Osteoblast (primary cell): ENCODE data around the gene NTN4. TPM values are rescaled to one million over a fixed set of nuclear protein-coding genes. Genes with fewer than 3 reads are reported as not detected.

Source experiments
- DNase-seq: peaks from one replicate; pipeline ENCODE4 v3.0.0; 2011; ENCODE audit warnings: low spot score, mixed read lengths; ENCODE audit not compliant: insufficient read length; ENCODE audit errors: missing footprints
- H2AFZ ChIP-seq: 2 replicates; pipeline ENCODE4 v1.6.0; 2011; ENCODE audit warnings: mild to moderate bottlenecking, low read length
- H3K27ac ChIP-seq: 2 replicates; pipeline ENCODE4 v1.5.1; 2011; ENCODE audit warnings: mild to moderate bottlenecking, low read depth, low read length, moderate library complexity
- H3K27me3 ChIP-seq: 2 replicates; pipeline ENCODE4 v1.6.0; 2012; ENCODE audit warnings: mild to moderate bottlenecking, control low read depth, inconsistent platforms, low read length, moderate library complexity; ENCODE audit not compliant: insufficient read depth
- H3K36me3 ChIP-seq: 2 replicates; pipeline ENCODE4 v1.5.1; 2011; ENCODE audit warnings: mild to moderate bottlenecking, low read length, control low read depth, moderate library complexity; ENCODE audit not compliant: insufficient read depth
- H3K4me1 ChIP-seq: 2 replicates; pipeline ENCODE4 v1.5.1; 2011; ENCODE audit warnings: mild to moderate bottlenecking, low read length, control low read depth, moderate library complexity; ENCODE audit not compliant: insufficient read depth
- H3K4me2 ChIP-seq: 2 replicates; pipeline ENCODE4 v1.6.0; 2011; ENCODE audit warnings: mild to moderate bottlenecking, low read length; ENCODE audit not compliant: insufficient read depth
- H3K4me3 ChIP-seq: fragments of 200-600 bp; sonication (generic); 3 replicates; pipeline ENCODE4 v1.5.1; 2012; ENCODE audit warnings: mild to moderate bottlenecking, low read length, inconsistent platforms; ENCODE audit not compliant: insufficient read depth
- H3K79me2 ChIP-seq: 2 replicates; pipeline ENCODE4 v1.6.0; 2012; ENCODE audit warnings: mild to moderate bottlenecking, low read length, control low read depth, inconsistent platforms; ENCODE audit not compliant: insufficient read depth
- H3K9me3 ChIP-seq: 2 replicates; pipeline ENCODE4 v1.5.1; 2011; ENCODE audit warnings: low read depth, low read length, control low read depth
- H4K20me1 ChIP-seq: 2 replicates; pipeline ENCODE4 v1.6.0; 2012; ENCODE audit warnings: mild to moderate bottlenecking, low read length, control low read depth; ENCODE audit not compliant: insufficient read depth
- total RNA-seq: library from RNA; depleted of rRNA; stranded (reverse); fragments of >200 nt; gene quantifications from 2 replicates; pipeline ENCODE4 v1.2.3, GENCODE V29; 2012
- TF ChIP-seq, protein P1 (sequence below): IDR thresholded peaks from 2 replicates; pipeline ENCODE4 v1.5.1; 2011; ENCODE audit warnings: mild to moderate bottlenecking, low read depth, low read length, moderate library complexity; ENCODE audit errors: extremely low read depth

NTN4 gene
- total RNA-seq, 1 donor: 47.8 TPM

DNA sequence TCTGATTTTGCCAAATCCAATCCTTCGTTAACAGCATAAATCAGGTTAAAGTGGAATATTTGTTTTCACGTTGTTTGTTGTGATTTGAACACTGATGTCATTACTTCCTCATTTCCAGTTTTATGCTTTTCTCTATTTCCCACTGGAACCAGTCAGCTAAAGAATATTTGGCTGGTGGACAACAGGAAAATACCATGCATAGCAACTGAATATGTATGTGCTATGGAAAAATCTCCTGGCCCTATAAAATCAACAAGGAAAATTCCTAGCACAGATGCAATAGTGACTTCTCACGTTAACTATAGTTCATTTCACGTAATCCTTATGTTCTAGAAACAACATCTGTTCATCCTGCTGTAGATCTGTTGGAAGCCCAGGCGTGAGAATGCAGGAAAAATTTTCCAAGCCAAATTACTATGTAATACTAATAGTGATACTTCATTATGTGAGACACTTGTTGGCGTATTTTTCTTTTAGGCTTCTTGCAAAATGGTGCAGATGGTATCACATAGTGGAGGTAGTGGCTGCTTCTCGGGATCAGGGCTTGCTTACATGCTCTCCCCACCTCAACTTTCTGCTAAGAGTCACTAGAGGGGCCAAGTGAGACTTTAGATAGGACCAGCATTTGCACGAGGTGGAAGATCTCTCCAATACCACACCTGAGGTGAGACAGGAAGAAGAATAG is 153.0 kb downstream of the NTN4 start:
- TF ChIP-seq, protein P1, sequence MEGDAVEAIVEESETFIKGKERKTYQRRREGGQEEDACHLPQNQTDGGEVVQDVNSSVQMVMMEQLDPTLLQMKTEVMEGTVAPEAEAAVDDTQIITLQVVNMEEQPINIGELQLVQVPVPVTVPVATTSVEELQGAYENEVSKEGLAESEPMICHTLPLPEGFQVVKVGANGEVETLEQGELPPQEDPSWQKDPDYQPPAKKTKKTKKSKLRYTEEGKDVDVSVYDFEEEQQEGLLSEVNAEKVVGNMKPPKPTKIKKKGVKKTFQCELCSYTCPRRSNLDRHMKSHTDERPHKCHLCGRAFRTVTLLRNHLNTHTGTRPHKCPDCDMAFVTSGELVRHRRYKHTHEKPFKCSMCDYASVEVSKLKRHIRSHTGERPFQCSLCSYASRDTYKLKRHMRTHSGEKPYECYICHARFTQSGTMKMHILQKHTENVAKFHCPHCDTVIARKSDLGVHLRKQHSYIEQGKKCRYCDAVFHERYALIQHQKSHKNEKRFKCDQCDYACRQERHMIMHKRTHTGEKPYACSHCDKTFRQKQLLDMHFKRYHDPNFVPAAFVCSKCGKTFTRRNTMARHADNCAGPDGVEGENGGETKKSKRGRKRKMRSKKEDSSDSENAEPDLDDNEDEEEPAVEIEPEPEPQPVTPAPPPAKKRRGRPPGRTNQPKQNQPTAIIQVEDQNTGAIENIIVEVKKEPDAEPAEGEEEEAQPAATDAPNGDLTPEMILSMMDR: no peak
- Histone ChIP-seq H3K4me1 (peaks cover 29% of the 10 kb centered on the region), H4K20me1 (no peaks in the 10 kb centered on the region), H3K27me3 (no peaks in the 10 kb centered on the region), H3K4me2 (peak overlapping the region; percentile 28), H3K4me3 (no peak overlapping the region), H3K79me2 (no peaks in the 10 kb centered on the region), H3K9me3 (no peaks in the 10 kb centered on the region), H3K27ac (peak overlapping the region; percentile 98), H2AFZ (no peak overlapping the region), H3K36me3 (no peaks in the 10 kb centered on the region)
- DNase-seq: peak; percentile 91

DNA sequence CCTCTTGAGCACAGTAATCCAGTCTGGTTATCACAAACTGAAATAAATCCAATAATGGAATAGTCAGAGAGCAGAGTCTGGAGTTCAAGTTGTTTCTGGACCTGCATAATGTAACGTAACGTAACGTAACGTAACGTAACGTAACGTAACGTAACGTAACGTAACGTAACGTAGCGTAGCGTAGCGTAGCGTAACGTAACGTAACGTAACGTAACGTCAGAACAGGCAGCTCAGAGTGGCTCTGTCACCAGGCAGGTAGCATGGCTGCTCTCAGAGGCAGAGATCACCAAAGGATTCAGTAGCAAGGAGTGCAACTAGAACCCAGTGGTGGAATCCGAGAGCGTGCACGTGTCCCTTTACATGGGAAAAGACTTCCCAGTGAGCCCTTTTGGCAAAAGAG is 153.6 kb downstream of the NTN4 start:
- peak overlapping the region; percentile 28 for H3K4me2 ChIP-seq
- no peaks in the 10 kb centered on the region for H4K20me1 ChIP-seq
- H3K36me3 ChIP-seq: no peaks in the 10 kb centered on the region
- no peaks in the 10 kb centered on the region for H3K79me2 ChIP-seq
- H3K4me3 ChIP-seq: no peak overlapping the region
- no peaks in the 10 kb centered on the region for H3K27me3 ChIP-seq
- H2AFZ ChIP-seq: no peak overlapping the region
- H3K4me1 ChIP-seq: peaks cover 29% of the 10 kb centered on the region
- peak overlapping the region; percentile 98 for H3K27ac ChIP-seq
- DNase-seq: no peak
- TF ChIP-seq, protein P1: no peak
- no peaks in the 10 kb centered on the region for H3K9me3 ChIP-seq

DNA sequence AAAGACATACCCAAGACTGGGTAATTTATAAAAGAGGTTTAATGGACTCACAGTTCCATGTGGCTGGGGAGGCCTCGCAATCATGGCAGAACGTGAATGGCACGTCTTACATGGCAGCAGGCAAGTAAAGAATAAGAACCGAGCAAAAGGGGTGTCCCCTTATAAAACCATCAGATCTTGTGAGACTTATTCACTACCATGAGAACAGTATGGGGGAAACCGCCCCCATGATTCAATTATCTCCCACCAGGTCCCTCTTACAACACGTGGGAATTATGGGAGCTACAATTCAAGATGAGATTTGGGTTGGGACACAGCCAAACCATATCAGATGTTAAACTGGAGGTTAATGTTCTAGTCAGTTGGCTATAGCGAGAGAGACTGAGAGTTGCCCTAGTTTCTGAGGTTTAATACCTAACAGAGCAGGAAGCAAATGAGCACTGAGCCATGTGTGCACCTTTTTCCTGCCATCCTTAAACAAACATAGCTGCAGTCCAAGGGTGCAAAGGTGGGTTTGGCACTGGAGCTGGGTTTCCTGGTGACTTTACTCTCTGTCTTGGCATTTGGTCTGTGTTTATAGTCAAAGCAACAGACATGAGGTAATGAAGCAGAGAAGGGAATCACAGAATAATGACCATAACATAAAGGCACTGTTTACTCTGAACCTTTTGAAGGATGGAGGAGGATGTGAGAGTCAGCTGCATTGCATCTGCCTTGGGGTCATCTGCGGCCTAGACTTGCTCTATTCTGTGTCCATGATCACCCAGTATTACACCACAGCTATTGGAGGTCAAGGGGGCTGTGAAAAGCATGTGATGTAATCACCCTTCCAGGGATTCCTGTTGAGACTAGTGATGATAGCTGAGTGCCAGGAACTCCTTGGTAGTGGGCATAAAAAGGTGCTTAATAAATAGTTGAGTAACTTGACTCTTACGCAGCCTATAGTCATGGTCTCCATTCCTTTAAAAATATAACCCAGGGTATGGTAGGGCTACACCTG is 155.6 kb downstream of the NTN4 start:
- peaks cover 29% of the 10 kb centered on the region for H3K4me1 ChIP-seq
- no peak overlapping the region for H3K4me2 ChIP-seq
- no peaks in the 10 kb centered on the region for H3K27me3 ChIP-seq
- no peak for DNase-seq
- H2AFZ ChIP-seq: no peak overlapping the region
- no peak overlapping the region for H3K4me3 ChIP-seq
- no peaks in the 10 kb centered on the region for H3K36me3 ChIP-seq
- TF ChIP-seq, protein P1: no peak
- H3K27ac ChIP-seq: peak overlapping the region; percentile 88
- H4K20me1 ChIP-seq: no peaks in the 10 kb centered on the region
- no peaks in the 10 kb centered on the region for H3K79me2 ChIP-seq
- H3K9me3 ChIP-seq: no peaks in the 10 kb centered on the region
